Skin of body (tissue), 2 donors: ENCODE results near the gene PPP4R4. TPM values are rescaled to one million over a fixed set of nuclear protein-coding genes. Genes with fewer than 3 reads are reported as not detected.

Experiments used
- DNase-seq: peaks from one replicate; lab custom pipeline; 2025; lab: John Stamatoyannopoulos, UW
- total RNA-seq: library from RNA; depleted of rRNA; stranded (reverse); fragments of >200 nt; gene quantifications from one replicate; pipeline ENCODE4 v1.2.3, GENCODE V29; 2014

PPP4R4 gene
- total RNA-seq, result 2.4 TPM

DNA sequence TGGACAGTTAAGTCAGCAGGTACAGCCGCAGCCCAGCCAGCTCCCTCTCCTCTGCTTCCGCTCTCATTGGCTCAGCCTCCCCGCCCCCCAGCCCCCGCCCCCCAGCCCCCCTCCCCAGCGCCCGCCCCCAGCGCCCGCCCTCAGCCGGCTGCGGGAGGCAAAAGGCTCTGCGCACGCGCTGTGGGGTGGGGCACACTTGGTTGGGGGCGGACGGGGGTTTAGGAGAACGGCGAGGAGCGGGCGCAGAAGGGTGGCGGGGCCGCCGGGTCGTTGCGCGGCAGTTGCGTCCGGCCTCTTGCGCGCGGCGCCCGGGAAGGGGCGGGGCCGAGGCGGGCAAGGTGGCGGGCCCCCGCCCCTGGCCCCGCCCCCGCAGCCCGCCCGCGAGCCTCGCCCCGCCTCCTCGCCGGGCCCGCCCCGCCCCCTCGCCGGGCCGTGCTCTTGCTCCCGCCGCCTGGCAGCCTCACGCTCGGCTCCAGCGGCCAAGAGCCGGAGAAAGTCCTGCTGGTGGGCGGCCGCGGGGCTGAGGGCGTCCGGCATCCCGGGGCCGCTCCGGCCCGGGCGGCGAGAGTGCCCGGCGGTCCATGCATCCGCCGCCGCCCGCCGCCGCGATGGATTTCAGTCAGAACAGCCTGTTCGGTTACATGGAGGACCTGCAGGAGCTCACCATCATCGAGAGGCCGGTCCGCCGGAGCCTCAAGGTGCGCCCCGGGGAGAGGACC, at the start of gene PPP4R4:
Gene PPP4R4, plus strand, starts transcription at position 438 of the 719 bp plus-strand sequence. Its CDS starts 144 bp downstream, at position 582.
- peak; percentile 63 for DNase-seq

DNA sequence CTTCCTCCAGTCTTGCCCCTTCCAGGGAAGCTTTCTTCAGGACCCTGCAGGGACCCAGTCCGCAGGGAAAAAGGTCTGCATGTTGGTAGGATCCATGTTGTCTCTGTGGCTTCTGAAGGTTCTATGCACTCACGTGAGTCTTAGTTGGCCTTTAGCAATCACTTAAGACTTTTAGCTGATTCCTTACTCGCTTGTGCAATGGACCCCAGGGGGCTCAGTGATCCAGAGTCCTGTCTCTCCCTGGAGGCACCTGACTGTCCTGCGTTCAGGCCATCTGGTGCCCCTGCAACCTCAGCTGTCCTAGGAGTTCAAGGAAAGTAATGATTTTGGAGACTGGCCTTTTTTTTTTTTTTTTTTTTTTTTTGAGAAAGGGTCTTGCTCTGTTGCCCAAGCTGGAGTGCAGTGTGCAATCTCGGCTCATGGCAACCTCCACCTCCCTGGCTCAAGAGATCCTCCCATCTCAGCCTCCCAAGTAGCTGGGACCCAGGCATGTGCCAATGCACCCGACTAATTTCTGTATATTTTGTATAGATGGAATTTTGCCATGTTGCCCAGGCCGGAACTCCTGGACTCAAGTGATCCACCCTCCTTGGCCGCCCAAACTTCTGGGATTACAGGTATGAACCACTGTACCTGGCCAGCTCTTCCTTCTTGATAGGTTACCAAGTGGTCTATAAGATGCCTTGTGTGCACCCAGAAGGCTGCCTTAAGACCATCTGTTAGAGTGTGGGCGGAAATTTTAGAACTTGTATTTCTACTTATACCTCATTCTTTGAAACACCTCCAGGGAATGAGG, 49.3 kb upstream of the PPP4R4 start:
- DNase-seq, result no peak

DNA sequence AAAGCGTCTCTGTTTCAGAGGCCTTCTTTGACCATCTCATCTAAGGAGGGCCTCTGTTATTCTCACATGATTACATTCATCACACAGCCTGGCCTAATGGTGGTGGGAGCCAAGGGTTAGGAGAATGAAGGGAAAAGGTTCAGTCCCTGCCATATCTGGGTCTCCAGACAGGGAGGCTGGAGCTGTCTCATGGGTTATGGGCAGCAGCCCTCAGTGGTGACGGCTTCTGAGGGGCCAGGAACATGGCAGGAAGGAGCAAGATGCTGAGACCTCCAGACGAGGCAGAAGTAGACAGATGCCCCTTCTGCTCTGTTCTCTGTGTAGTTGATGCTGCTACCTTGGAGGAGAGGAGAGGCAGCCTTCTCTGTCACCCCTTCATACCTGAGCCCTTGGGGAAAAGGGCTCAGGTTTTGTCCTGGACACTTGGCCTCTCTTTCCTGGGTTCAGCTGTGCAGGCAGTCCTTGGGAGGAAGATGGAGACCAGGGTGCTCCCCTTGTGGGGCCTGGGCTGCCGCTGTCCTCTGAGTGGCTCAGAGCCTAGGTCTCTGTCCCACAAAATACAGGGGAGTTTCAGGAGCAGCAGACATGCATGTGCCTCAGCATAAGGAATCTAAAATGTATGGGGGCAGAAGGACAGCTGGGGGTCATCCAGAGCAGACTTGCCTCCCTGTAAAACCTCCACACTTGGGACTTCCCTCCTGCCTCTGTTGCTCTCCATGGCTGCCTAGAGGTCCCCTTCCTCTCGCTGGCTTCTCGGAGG, 48.3 kb upstream of the PPP4R4 start:
- no peak for DNase-seq

DNA sequence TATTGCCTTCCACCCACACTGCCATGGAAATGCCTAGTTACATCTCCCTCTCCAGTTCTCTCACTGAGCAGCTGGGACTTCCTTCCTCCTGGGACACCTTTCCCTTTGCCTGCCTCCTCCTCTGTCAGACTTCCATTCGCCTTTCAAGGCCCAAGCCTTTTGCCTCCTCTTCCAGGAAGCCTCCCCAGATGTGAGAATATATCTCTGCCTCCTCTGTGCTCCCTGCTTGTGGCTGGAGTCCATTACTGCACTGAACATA, 47.8 kb upstream of the PPP4R4 start:
- DNase-seq, result no peak

GRCh38 chr14:94126800-94127199, 47.3 kb upstream of the PPP4R4 start:
- no peak for DNase-seq

DNA sequence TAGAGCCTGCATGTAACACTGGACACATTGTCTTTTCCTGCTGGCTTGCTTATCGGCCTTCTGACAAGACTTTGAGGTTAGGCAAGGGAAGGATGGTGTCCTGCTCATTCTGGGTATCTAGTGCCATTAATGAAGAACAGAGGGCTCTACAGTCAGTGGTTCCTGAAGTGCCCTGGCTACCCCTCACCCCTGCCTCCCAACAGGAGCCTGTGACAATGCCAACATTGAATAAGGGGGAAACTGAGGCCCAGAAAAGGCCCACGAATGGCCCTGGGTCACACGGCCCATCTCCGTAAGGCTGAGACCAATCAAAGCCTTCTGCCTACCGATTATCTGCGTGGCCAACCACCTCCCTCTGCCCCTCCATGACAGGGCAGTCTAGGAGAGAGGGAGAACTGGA, 46.8 kb upstream of the PPP4R4 start:
- no peak for DNase-seq

DNA sequence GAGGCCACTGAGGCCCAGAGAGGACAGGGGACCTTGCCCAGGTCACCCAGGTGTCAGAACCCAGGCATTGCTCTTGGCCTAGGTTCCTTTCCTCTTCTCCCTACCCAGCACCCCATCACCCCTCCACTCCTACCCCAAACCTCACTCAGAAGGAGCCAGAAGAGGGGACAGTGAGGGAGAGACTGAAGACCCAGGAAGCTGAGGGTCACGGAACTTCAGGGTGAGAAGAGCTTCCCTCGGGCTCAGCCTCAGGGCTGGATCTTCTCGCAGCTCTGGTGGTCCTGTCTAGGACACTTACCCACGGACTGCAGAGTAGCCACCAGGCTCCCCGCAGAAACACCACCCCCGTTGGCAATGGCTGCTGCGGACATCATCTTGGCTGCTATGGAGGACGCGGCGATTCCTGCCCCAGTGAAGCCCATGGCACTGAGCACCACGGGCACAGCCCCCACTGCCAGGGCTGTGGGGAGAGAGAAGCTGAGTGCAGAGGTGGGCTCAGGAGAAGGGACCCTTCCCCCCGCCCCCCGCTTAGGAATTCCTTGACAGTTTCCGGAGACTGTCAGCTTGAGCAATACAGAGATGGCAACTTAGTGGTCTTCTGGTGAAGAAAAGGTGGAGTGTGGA, 45.8 kb upstream of the PPP4R4 start:
- DNase-seq, result no peak

DNA sequence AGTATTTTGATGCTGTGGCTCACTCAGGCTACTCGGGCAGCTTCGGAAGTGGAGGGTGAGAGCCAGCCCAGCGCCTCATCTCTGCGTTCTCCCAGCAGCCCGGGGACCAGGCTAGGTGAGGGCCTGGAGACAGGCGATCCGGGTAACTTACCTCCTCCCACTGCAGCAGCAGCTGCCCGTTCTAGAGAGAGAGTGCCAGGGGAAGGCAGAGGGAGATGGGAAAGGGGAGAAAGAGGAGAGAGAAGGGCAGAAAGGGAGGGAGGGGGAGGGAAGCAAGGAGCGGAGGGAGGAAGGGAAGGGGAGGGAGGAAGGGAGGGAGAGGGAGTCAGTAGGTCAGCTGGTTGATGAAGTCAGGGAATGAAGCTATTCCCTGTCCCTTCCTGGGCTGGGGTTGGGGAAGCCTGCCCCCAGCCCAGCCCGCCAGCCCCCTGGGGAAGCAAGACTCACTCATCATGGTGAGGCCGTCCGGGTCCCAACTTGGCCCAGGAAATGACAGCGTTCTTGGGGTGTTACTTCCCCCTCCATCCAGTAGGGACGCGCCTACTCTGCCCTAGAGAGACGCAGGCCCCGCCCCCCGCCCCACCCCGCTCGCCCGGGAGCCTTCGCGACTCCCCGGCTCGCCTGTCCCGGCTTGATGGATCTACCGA, 44.9 kb upstream of the PPP4R4 start, which contains the start of gene IFI27L2:
Gene IFI27L2, minus strand, starts transcription at position 494 of the 647 bp plus-strand sequence. Its CDS starts 40 bp downstream, at position 454.
- peak; percentile 66 for DNase-seq

DNA sequence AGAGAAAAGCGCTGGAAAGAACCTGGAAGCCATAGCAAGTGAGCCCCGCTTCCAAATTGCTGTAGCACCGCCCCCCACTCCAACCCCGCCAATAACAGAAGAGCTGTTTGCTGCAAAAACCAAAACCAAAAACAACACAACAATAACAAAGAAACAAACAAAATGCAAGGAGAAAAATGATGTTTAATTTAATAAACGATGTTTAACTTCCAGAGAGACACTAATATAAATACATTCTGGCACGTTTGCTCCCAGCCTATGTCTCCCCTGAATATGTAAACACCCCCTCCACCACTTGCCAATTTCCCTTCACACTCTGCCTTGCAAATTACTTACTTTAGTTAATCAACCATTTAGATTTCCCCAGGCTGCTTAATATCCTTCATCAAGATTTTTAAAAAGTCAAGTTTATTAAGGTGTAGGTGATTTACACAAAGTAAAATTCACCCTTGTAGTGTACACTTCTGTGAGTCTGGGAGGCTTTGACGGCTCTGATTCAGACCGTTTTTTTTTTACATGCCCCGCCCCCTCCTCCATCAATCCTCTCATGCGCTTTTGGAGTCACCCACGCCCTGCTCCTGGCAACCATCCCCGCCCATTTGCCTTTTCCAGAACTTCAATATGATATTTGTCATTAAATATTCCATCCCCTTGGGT, 44.2 kb upstream of the PPP4R4 start:
- DNase-seq, result peak; percentile 6

- DNase-seq, result peak; percentile 42
Measured at GRCh38 chr14:94132285-94132887, 41.7 kb upstream of the PPP4R4 start.

GRCh38 chr14:94135476-94135875, 38.6 kb upstream of the PPP4R4 start:
- no peak for DNase-seq

GRCh38 chr14:94136575-94137331, 37.4 kb upstream of the PPP4R4 start:
- peak; percentile 56 for DNase-seq

DNA sequence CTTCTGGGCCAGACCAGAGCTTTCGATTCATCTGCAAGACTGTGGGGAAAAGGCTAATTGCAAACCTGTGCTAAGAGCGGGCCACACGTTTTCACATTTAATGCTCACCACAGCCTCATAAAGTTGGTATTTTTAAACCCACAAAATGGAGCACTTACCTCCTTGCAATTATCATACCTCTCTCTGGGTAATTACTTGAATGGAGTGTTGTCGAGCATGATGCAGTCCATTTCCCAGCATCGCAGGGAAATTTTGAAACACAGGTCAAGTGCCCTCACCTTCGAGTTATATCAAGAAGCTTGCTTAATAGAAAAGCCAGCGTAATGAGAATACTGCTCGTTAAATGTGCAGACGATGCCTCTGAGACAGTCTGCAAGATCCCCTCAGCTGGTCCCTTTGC, 35.9 kb upstream of the PPP4R4 start:
- no peak for DNase-seq

- no peak for DNase-seq
Measured at GRCh38 chr14:94139006-94139405, 35.1 kb upstream of the PPP4R4 start.

DNA sequence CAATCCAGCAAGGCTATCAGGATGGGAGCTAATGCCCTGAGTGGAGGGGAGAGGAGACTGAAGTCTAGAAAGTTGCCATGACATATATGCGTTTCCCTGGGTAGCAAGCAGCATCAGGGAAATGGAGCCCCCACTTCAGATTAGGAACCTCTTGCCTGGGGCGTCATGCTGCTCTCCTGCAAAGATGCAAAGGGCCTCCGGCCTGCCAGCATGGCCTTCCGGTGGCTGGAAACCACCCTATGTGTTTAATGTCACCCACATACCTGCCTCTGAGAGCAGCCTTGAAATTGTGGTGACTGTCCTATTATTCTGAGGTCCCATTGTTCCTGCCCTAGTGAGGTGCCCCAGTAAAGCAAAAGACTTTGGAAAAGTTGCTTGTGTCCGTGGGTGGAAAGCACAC, 34.7 kb upstream of the PPP4R4 start:
- no peak for DNase-seq

GRCh38 chr14:94142247-94142646, 31.9 kb upstream of the PPP4R4 start:
- DNase-seq, result no peak

DNA sequence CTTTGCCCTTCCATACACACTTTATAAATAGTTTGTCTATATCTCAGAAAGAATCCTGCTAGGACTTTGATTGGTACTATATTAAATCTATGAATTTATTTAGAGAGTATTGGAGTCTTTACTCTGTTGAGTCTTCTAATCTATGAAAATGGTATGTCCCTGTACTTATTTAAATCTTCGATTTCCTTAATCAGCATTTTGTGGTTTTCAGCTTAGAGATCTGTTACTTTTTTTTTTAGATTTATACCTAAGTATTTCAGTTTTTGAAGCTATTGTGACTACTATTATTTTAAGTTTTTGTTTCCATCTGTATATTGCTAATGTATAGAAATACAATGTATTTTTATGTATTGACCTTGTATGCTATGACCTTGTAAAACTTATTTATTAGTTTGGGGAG, 31.3 kb upstream of the PPP4R4 start:
- no peak for DNase-seq

DNA sequence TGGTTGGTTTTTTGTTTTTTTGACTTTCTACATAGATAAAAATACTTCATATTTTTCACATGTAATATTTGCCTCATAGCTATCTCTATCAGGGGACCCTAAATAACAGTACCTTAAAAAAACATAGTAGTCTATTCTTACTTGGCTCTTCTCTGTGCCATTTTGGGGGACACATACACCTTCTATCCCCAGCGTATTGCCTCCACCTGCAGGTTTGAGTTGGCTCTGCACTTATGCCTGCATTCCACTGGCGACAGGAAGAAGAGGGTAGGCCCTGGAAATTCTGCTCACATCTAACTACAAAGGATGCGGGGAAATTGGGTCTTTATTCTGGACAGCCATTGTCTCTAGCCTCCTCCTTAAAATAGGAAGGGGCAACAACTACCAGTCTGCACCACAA, 30.9 kb upstream of the PPP4R4 start:
- DNase-seq, result no peak

DNA sequence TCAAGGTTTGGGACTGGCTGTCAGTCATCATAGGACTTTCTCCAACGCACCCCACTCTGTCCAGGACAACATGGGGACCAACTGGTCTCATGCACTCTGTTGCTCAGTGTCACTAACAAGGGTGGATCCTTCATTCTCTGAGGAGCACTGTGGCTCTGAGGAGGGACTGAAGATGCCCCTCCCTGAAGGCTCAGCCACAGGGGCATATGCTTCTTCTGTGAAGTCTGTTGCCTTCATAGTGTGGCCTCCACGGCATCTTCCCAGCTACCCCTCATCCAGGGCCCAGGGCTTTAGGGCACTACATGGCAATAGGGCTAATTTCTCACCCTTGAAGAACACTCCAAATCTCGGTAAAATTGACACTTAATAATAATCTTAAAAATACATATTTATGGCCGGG, 30.4 kb upstream of the PPP4R4 start:
- no peak for DNase-seq

DNA sequence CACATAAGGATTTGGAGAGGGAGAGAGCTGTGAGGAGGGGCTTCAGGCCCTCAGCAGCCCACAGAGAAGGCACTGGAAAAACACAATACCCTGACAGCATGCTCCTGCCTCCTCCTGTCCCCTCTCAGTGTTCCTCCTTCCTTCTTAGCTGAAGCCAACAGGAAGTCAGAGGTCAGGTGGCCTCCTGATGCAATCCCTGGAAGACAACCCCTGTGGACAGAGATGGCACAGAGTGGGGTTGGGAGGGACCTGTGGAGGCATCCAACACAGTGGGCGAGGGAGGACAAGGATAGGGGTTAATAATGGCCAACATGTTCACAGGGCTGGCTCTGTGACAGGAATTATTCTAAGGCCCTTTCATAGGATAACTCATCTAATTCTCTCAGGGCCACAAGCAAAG, 29.4 kb upstream of the PPP4R4 start:
- DNase-seq, result no peak
